Cardiac fibroblast (primary cell): ENCODE data around the gene UBE2J2.

Experiments
- DNase-seq, 2 donors: peaks; one replicate each; pipeline versions ENCODE4 v3.0.0 to v3.0.0-alpha.2; 2010; ENCODE audit warnings: low read depth in 2 of 2
- H3K4me3 ChIP-seq, 2 donors: replicated peaks in 1 of 2; 1 replicate in 1 of 2; 2 replicates in 1 of 2; pipeline ENCODE4 v1.5.1; 2011; ENCODE audit warnings: low read depth in 2 of 2, low read length in 2 of 2, mild to moderate bottlenecking in 2 of 2, moderate library complexity in 1 of 2
- TF ChIP-seq, protein P1 (sequence below): IDR thresholded peaks from one replicate; pipeline ENCODE4 v1.5.1; 2011; ENCODE audit warnings: low read depth, mild to moderate bottlenecking, low read length, inconsistent platforms

UBE2J2 gene

DNA sequence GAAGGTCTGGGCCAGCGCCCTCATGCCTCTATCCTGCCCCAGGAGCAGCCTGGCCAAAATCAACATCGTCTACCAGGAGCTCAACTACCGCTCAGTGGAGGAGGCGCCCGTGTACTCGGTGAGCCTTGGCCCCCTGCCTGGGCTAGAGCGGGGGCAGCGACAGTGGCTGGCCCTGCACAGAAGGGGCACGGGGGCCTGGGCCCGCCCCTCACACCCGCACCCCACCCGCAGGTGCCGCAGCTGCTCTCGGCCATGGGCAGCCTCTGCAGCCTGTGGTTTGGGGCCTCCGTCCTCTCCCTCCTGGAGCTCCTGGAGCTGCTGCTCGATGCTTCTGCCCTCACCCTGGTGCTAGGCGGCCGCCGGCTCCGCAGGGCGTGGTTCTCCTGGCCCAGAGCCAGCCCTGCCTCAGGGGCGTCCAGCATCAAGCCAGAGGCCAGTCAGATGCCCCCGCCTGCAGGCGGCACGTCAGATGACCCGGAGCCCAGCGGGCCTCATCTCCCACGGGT, 17.4 kb upstream of the UBE2J2 start:
- no peak overlapping the region for H3K4me3 ChIP-seq
- TF ChIP-seq, protein P1, sequence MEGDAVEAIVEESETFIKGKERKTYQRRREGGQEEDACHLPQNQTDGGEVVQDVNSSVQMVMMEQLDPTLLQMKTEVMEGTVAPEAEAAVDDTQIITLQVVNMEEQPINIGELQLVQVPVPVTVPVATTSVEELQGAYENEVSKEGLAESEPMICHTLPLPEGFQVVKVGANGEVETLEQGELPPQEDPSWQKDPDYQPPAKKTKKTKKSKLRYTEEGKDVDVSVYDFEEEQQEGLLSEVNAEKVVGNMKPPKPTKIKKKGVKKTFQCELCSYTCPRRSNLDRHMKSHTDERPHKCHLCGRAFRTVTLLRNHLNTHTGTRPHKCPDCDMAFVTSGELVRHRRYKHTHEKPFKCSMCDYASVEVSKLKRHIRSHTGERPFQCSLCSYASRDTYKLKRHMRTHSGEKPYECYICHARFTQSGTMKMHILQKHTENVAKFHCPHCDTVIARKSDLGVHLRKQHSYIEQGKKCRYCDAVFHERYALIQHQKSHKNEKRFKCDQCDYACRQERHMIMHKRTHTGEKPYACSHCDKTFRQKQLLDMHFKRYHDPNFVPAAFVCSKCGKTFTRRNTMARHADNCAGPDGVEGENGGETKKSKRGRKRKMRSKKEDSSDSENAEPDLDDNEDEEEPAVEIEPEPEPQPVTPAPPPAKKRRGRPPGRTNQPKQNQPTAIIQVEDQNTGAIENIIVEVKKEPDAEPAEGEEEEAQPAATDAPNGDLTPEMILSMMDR, result no peak
- DNase-seq, result no peak

DNA sequence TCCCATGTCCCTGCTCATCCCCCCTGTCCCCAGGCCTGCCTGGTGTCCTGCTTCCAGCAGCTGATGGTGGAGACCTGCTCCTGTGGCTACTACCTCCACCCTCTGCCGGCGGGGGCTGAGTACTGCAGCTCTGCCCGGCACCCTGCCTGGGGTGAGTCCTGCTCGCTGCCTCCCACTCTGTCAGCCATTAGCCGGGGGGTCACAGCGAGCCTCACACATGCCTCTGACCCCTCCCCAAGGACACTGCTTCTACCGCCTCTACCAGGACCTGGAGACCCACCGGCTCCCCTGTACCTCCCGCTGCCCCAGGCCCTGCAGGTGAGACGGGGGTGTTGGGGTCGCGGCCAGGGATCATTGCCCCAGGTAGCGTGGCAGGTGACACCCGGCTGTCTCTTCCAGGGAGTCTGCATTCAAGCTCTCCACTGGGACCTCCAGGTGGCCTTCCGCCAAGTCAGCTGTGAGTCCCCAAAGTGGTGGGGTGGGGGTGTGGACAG, 16.6 kb upstream of the UBE2J2 start:
- peak in 1 of 2 donors; percentile 66 for DNase-seq

DNA sequence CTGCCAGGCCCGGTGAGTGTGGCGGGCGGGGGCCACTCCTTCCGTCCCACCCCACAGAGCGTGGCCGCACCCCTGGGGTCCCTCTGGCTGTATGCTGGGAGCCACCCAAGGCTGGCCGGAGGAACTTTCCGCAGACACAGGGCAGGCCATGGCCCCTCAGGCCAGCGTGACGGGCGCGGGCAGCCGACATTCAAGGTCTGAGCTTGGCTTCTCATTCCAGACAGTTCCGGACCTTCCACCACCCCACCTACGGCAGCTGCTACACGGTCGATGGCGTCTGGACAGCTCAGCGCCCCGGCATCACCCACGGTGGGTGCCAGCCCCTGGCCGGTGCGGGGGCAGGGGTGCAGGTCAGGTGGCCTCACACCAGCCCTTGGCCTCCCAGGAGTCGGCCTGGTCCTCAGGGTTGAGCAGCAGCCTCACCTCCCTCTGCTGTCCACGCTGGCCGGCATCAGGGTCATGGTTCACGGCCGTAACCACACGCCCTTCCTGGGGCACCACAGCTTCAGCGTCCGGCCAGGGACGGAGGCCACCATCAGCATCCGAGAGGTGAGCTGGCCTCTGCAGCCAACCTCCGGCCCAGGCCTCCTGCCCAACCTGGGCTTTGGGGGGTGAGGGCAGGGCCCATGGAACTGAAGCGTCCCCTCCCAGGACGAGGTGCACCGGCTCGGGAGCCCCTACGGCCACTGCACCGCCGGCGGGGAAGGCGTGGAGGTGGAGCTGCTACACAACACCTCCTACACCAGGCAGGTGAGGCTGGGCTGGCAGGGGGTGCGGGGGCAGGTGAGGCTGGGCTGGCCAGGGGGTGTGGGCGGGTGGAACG, 13.8 kb upstream of the UBE2J2 start:
- TF ChIP-seq, protein P1, result no peak
- no peak overlapping the region for H3K4me3 ChIP-seq
- DNase-seq, result no peak

More for the DNA sequence above, 16.6 kb upstream of the UBE2J2 start:
- H3K4me3 ChIP-seq, result no peak overlapping the region
- TF ChIP-seq, protein P1, result peak; percentile 70

DNA sequence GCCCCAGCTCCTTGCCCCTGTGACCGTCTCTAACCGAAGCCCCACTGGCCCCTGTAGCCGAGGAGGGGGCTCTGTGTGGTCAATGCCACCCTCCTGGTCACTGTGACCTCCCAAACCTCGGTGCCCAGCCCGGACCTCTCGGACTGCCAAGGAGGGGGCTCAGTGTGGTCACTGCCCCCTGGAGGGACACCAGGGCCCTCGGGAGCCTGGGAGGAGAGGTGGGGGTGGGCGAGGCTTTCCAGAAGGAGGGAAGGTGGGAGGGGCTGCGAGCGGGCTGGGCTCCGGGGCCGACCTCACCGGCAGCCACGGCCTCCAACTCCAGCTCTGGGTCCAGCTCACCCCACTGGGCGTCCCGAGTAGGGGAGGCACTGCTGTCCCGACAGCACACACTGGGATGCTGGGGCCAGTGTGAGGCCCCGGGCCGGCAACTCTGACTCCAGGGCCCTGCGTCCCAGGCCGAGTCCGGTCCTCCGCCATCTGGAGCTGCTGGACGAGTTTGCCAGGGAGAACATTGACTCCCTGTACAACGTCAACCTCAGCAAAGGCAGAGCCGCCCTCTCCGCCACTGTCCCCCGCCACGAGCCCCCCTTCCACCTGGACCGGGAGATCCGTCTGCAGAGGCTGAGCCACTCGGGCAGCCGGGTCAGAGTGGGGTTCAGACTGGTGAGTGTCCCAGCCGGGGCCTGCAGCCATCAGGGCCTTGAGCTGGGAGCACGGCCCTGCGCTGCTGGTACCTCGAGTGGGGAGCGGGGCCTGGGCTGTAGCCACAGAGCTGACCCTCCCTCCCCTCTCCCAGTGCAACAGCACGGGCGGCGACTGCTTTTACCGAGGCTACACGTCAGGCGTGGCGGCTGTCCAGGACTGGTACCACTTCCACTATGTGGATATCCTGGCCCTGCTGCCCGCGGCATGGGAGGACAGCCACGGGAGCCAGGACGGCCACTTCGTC, 12.9 kb upstream of the UBE2J2 start:
- no peak for DNase-seq
- H3K4me3 ChIP-seq, result no peak overlapping the region
- TF ChIP-seq, protein P1, result no peak

DNA sequence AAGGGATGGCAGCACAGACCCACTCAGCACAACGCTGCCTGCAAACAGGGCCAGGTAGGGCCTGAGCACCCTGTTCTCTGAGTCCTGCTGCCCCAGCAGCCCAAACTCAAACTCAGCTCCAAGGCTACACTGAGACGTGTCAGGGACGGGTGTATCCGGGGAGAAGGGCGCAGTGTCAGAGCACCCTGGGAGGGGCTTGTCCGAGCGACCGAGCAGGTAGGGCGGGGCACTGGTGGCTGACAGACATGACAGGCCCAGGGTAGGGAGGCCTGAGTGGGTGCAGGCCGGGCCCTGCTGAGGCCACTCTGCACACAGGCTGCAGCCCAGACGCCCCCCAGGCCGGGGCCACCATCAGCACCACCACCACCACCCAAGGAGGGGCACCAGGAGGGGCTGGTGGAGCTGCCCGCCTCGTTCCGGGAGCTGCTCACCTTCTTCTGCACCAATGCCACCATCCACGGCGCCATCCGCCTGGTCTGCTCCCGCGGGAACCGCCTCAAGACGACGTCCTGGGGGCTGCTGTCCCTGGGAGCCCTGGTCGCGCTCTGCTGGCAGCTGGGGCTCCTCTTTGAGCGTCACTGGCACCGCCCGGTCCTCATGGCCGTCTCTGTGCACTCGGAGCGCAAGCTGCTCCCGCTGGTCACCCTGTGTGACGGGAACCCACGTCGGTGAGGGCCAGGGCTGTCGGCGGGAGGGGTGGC, 12.1 kb upstream of the UBE2J2 start:
- TF ChIP-seq, protein P1, result no peak
- no peak overlapping the region for H3K4me3 ChIP-seq
- no peak for DNase-seq

DNA sequence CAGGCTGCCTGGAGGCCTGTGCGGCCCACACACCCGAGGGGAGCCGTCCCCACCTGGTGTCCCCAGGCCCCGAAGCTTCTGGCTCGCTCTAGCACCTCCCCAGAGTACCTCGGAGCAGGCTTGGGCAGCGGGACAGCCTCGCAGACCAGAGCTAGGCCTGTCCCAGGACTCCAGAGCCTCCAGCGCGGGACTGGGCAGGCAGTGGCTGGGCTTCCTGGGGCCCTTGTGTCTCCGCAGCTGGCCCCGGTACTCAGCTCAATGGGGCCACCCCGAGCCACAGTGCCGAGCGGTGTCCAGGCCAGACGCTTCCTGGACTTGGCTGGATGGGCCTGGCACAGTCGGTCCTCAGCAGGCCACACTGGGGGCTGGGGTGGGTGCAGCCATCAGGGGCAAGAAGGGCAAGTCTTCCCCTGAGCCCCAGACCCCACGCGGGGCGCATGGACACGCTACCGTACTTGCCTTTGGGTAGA, 11.5 kb upstream of the UBE2J2 start:
- TF ChIP-seq, protein P1, result no peak
- no peak for DNase-seq

More for the DNA sequence above, 11.5 kb upstream of the UBE2J2 start:
- H3K4me3 ChIP-seq, result no peak overlapping the region
